Thoracic aorta (tissue), 2 donors: ENCODE data around the gene TNS3. TPM values are rescaled to one million over a fixed set of nuclear protein-coding genes. Genes with fewer than 3 reads are reported as not detected.

Experiments
- ATAC-seq: fragments of 150-250 bp; one replicate; pipeline ENCODE4 v1.8.0; 2017; ENCODE audit warnings: low read depth; ENCODE audit not compliant: insufficient number of reproducible peaks, low FRiP score
- DNase-seq: peaks from one replicate; pipeline ENCODE4 v3.0.0-alpha.2; 2020; ENCODE audit warnings: low spot score
- H3K27ac ChIP-seq, 2 donors: fragments of 200-600 bp; sonication (generic); 1 replicate in 1 of 2; 2 replicates in 1 of 2; pipeline ENCODE4 v1.5.1; 2016; ENCODE audit warnings: mild to moderate bottlenecking in 2 of 2, moderate library complexity in 2 of 2
- H3K27me3 ChIP-seq: fragments of 200-600 bp; sonication (generic); replicated peaks from 2 replicates; pipeline ENCODE4 v1.6.0; 2016; ENCODE audit warnings: mild to moderate bottlenecking; ENCODE audit not compliant: insufficient read depth
- H3K36me3 ChIP-seq: fragments of 200-600 bp; sonication (generic); one replicate; pipeline ENCODE4 v1.5.1; 2016
- H3K4me1 ChIP-seq, 2 donors: fragments of 200-600 bp; sonication (generic); 1 replicate in 1 of 2; 2 replicates in 1 of 2; pipeline versions ENCODE4 v1.5.1 to v1.6.0; 2016; ENCODE audit warnings: low read depth in 2 of 2, mild to moderate bottlenecking in 1 of 2; ENCODE audit not compliant: control insufficient read depth in 1 of 2
- H3K4me3 ChIP-seq: fragments of 200-600 bp; sonication (generic); 2 replicates; pipeline ENCODE4 v1.5.1; 2016; ENCODE audit warnings: mild to moderate bottlenecking
- H3K9me3 ChIP-seq: fragments of 200-600 bp; sonication (generic); 2 replicates; pipeline ENCODE4 v1.5.1; 2016
- total RNA-seq, 2 donors: library from RNA; depleted of rRNA; stranded (reverse); fragments of >200 nt; gene quantifications; one replicate each; pipeline versions ENCODE4 v1.1.0 to v1.2.3, GENCODE V29; 2016
- TF ChIP-seq, protein P1 (sequence below): fragments of 200-600 bp; sonication (generic); IDR thresholded peaks from one replicate; pipeline ENCODE4 v1.5.1; 2019; ENCODE audit warnings: antibody characterized with exemption

Gene TNS3
- total RNA-seq, 2 donors from 2014 or later: 138 to 151 TPM

DNA sequence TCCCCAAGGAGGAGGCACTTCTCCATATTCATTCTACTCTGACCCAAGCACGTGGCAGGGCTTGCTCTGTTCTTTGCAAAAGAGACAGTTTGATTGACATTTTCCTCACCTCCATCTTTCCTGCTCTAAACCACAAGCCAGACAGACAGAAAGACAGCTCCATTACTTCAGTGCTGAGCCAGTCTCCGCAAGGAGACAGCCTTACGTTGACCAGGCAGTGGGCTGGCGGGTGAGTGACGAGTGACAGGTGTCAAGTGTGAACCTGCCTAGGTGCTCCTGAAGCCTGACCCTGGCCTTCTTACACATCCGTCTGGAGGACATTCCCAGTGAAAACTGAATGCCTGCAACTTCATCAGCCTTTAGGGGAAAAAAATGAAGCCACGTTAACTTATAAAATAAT, 314.6 kb downstream of the TNS3 start:
- no peaks in the 10 kb centered on the region for H3K27me3 ChIP-seq
- no peak overlapping the region for H3K27ac ChIP-seq
- no peaks in the 10 kb centered on the region for H3K9me3 ChIP-seq
- H3K36me3 ChIP-seq: no peaks in the 10 kb centered on the region
- H3K4me1 ChIP-seq: peaks cover 0 to 6% of the 10 kb centered on the region in 2 donors
- TF ChIP-seq, protein P1, sequence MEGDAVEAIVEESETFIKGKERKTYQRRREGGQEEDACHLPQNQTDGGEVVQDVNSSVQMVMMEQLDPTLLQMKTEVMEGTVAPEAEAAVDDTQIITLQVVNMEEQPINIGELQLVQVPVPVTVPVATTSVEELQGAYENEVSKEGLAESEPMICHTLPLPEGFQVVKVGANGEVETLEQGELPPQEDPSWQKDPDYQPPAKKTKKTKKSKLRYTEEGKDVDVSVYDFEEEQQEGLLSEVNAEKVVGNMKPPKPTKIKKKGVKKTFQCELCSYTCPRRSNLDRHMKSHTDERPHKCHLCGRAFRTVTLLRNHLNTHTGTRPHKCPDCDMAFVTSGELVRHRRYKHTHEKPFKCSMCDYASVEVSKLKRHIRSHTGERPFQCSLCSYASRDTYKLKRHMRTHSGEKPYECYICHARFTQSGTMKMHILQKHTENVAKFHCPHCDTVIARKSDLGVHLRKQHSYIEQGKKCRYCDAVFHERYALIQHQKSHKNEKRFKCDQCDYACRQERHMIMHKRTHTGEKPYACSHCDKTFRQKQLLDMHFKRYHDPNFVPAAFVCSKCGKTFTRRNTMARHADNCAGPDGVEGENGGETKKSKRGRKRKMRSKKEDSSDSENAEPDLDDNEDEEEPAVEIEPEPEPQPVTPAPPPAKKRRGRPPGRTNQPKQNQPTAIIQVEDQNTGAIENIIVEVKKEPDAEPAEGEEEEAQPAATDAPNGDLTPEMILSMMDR: no peak
- DNase-seq (no peak), ATAC-seq (no peak)
- no peak overlapping the region for H3K4me3 ChIP-seq

DNA sequence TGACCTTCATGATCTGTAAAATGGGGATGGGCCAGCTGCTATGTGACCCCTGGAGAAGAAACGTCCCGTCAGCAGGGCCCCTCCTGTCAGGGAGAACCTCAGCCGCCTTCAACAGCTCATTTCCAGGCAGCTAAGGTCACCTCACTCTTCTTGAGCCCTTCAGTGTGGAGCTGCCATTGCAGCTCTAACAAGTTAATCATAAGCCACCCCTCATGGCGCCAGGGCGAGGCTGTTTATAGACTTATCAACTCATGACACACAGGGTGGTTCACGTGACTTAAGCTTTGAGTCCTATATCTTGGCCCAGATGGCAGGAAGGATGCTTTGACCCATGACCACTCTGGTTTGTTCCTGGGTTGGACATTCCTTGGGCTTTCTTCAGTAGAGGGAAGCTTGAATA, 315.1 kb downstream of the TNS3 start:
- Histone ChIP-seq H3K27me3 (no peaks in the 10 kb centered on the region), H3K27ac (no peak overlapping the region), H3K9me3 (no peaks in the 10 kb centered on the region), H3K36me3 (no peaks in the 10 kb centered on the region), H3K4me3 (no peak overlapping the region), H3K4me1 (peaks cover 0 to 6% of the 10 kb centered on the region in 2 donors)
- TF ChIP-seq, protein P1: no peak
- no peak for DNase-seq
- no peak for ATAC-seq

DNA sequence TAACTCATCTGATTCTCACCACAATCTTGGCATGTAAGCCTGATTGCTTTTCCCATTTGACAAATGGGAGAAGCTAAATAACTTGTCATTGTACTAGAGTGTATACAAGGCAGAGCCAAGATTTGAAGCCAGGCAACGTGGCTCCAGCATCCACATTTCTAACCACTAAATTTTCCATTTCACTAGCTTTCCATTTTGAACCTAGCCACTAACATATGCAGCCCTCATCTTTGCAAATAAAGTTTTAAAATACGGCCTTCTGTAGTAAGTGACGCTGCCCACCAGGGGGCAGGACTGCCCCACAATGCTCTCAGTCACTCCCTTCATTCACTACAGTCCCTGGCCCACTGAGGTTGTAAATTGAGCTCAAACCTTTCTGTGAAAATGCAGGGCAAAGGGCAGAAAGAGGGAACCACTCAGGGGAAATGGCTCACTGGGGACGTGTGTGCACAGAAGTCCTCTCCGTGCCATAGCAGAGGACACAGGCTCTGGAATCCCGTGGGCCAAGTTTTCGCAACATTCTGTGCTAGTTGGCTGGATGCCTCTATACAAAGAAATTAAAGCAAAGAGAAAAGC, 315.7 kb downstream of the TNS3 start:
- no peaks in the 10 kb centered on the region for H3K27me3 ChIP-seq
- ATAC-seq (peak; percentile 63), DNase-seq (no peak)
- TF ChIP-seq, protein P1: peak; percentile 93
- H3K4me3 ChIP-seq: no peak overlapping the region
- H3K36me3 ChIP-seq: no peaks in the 10 kb centered on the region
- peaks cover 0 to 6% of the 10 kb centered on the region in 2 donors for H3K4me1 ChIP-seq
- H3K9me3 ChIP-seq: no peaks in the 10 kb centered on the region
- H3K27ac ChIP-seq: no peak overlapping the region

DNA sequence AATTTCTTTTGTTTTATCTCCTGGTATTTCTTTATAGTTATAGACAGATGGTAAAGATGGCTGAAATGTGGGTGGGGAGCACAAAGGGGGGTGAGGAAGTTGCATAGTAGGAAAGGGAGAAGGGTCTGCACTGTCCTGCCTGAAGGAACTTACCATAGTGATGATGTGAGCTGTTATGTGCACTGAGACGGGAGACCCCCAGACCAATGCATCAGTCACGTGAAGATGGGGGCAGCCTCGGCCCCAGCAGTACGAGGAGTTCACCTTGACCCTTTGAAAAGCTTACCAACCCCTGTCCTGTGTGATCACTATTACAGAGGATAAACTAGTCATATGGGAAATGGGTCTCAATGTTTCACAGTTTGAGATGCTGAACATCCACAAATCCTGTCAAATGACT, 316.3 kb downstream of the TNS3 start:
- Histone ChIP-seq H3K27me3 (no peaks in the 10 kb centered on the region), H3K27ac (no peak overlapping the region), H3K9me3 (no peaks in the 10 kb centered on the region), H3K4me1 (peaks cover 0 to 6% of the 10 kb centered on the region in 2 donors), H3K36me3 (no peaks in the 10 kb centered on the region), H3K4me3 (no peak overlapping the region)
- TF ChIP-seq, protein P1: no peak
- DNase-seq: no peak
- ATAC-seq: no peak

DNA sequence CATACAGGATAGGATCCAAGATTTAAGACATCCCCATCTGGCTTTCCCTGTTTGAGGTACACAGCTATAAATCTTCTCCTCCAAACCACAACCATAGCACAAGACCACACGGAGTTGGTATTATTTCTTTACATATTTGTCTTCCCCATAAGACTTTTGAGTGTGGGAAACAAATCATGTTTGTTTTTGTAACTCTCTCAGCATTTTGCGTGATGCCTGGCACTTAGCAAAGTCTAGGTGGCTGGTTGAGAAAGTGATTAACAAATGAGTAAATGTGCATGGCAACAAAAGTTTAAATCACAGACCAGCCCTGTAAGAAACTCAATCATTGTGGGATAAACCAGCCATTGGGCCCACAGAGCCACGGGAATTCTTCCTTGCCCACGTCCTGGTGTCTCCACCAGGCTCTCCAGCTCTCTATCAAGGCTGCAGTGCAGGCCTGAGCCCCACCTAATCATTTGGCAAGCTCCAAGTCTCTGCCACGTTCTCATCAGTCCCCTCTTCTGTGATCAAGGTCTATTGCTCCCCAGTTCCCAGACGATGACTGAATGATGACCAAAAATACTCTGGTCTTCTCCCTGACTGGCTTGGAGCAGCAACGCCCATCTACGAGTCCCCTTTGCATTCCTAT, 317.8 kb downstream of the TNS3 start:
- DNase-seq (no peak), ATAC-seq (no peak)
- Histone ChIP-seq H3K4me1 (peaks cover 0 to 6% of the 10 kb centered on the region in 2 donors), H3K36me3 (no peaks in the 10 kb centered on the region), H3K27ac (no peak overlapping the region), H3K9me3 (no peaks in the 10 kb centered on the region), H3K4me3 (no peak overlapping the region), H3K27me3 (no peaks in the 10 kb centered on the region)
- TF ChIP-seq, protein P1: no peak
